ENCODE measurements around the gene MYL1. TPM values are rescaled to one million over a fixed set of nuclear protein-coding genes. Genes with fewer than 3 reads are reported as not detected.

Gene MYL1
- polyA plus RNA-seq, 4 donors = 0.15 to 0.63 (median 0.21) TPM; not detected in 1

- no peak for DNase-seq (ENCODE audit: low read depth in 4 of 4, low spot score in 3 of 4)
Observed at GRCh38 chr2:210268281-210268680, 46.7 kb downstream of the MYL1 start.

DNA sequence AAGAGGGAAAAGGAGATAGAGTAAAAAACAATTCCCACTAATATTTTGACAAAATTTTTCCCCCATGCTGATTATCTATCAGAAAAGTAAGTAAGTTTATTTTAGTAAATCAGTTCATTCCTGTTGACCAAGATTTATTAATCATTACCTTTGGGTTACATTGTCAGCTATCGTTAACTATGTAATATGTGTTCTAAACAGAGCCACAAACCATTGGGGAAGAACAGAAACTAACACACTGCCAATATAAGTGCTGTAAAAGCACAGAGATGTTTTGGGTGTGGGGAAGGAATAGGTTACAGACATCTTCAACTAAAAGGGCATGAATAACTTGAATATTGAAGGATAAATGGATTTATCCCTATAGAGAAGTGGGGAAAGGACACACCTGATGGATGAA is 47.3 kb downstream of the MYL1 start:
- no peak for DNase-seq (ENCODE audit: low read depth in 4 of 4, low spot score in 3 of 4)

DNA sequence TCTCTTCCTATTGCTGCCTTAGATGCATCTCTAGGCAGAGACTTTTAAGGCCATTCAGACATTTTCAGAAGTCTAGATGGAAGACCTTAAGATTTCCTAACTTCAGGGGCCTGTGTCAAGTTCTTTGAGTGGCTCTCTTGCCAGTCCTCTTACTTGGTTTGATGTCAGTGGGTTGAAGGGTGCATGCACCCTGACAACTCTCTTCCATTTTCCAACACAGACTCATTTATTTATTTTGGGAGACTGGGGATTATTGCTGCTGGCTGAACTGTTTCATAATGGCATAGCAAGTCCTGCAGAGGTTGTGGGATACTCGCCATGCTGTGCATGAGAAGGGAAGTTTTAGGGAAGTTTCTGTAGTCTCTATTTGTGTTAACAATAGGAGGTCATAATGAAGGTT is 50.7 kb downstream of the MYL1 start:
- no peak for DNase-seq (ENCODE audit: low read depth in 4 of 4, low spot score in 3 of 4)

- no peak for DNase-seq (ENCODE audit: low read depth in 4 of 4, low spot score in 3 of 4)
Observed at GRCh38 chr2:210263841-210264240, 51.1 kb downstream of the MYL1 start.

DNA sequence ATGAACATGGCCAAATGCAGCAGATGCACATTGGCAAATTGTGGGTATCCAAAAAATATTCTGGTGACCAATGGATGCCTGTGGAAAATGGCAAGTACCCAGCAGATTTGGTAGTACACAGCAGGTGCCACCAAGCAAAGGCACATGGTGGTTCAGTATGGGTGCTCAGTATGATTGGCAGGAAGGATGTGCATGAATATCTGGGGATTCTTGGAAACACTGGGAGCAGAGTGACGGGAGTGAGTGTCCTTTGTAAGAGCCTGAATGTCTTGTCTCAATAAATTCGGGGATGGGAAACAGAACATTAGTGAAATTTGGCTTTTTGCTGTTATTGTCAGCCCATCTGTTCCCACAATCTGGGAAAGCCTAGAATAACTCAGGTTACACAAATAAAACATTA is 52.9 kb downstream of the MYL1 start:
- DNase-seq (ENCODE audit: low read depth in 4 of 4, low spot score in 3 of 4) = no peak

DNA sequence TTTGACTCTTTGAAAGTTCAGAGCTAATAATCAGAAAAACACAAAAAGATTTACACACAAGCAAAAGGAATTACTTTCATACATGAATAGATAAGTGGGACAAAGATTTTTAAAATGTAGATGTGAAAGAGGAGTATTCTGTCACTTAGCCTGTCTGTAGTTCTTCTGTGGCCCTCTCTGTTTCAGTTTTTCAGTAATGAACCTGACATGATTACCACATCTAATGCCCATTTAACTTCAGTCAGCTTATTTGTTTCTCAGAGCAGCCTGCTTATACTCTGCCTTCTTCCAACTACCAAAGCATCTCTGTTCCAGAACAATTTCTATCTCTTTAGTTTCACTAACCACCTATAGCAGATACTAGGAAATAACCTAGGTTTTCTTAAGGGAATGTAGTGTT is 55.3 kb downstream of the MYL1 start:
- DNase-seq (ENCODE audit: low read depth in 4 of 4, low spot score in 3 of 4) = no peak

- DNase-seq (ENCODE audit: low read depth in 4 of 4, low spot score in 3 of 4) = no peak
Observed at GRCh38 chr2:210252699-210253606, 62.0 kb downstream of the MYL1 start.

DNA sequence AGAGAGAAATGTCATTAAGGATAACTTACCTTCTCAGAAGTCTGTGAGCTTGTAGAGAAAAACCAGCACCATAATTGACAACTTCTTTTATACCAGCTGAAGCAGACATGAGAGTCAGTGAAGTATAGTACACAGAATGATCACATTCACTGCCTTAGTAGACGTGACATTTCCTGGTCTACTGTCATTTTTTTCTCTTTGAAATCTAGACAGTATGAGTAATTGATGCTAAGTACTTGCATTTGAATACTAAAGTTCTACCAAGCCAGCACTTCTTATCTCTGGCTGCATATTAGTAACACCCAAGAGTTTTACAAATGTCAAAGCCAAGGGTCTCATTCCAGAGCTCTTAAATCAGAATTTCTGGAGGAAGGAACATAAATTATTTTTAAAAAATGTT is 64.4 kb downstream of the MYL1 start:
- no peak for DNase-seq (ENCODE audit: low read depth in 4 of 4, low spot score in 3 of 4)

Other genes starting within 250 kb of the MYL1 start
- 10 to 100 TPM; 43.7 to 61.6 (median 56.7) TPM for gene KANSL1L, start 143.8 kb downstream of the MYL1 start, polyA plus RNA-seq (ENCODE audit: insufficient read length in 4 of 4)
- 10 to 100 TPM; 18.4 to 23.2 (median 19.0) TPM for gene ACADL, start 89.7 kb downstream of the MYL1 start, polyA plus RNA-seq (ENCODE audit: insufficient read length in 4 of 4)
- 10 to 100 TPM; 75.3 to 92.6 (median 87.4) TPM for gene LANCL1, start 161.6 kb upstream of the MYL1 start, polyA plus RNA-seq (ENCODE audit: insufficient read length in 4 of 4)
- gene CPS1, start 241.4 kb upstream of the MYL1 start, polyA plus RNA-seq (ENCODE audit: insufficient read length in 4 of 4) = 1 to 10 TPM; 3.8 to 5.7 (median 4.6) TPM

Measured in right renal pelvis (tissue), 4 donors.